GM18861 (cell line): Measurements from ENCODE around the gene SLC7A9.

Experiments used
- ATAC-seq: cut with Tn5 transposase; IDR thresholded peaks from one replicate; pipeline ENCODE4 v1.9.1; 2021; ENCODE audit not compliant: unreplicated experiment

Gene SLC7A9

GRCh38 chr19:32869369-32869965 is at the start of gene SLC7A9:
Gene SLC7A9, minus strand, starts transcription at chr19:32869767. Its CDS starts 1,233 bp downstream, at chr19:32868534.
- no peak for ATAC-seq

GRCh38 chr19:32919365-32919764 is 49.8 kb upstream of the SLC7A9 start:
- no peak for ATAC-seq

- no peak for ATAC-seq
Measured at GRCh38 chr19:32917616-32917996, 48.0 kb upstream of the SLC7A9 start.

GRCh38 chr19:32916969-32917615 is 47.5 kb upstream of the SLC7A9 start:
- ATAC-seq: no peak

- no peak for ATAC-seq
Measured at GRCh38 chr19:32914879-32915660, 45.5 kb upstream of the SLC7A9 start.

GRCh38 chr19:32911467-32911866 is 41.9 kb upstream of the SLC7A9 start:
- ATAC-seq: no peak

GRCh38 chr19:32910874-32911273 is 41.3 kb upstream of the SLC7A9 start:
- ATAC-seq: no peak

- no peak for ATAC-seq
Measured at GRCh38 chr19:32910094-32910493, 40.5 kb upstream of the SLC7A9 start.

GRCh38 chr19:32909257-32909656 is 39.7 kb upstream of the SLC7A9 start:
- ATAC-seq: no peak

- no peak for ATAC-seq
Measured at GRCh38 chr19:32908641-32909190, 39.1 kb upstream of the SLC7A9 start.

- ATAC-seq: no peak
Measured at GRCh38 chr19:32902448-32902847, 32.9 kb upstream of the SLC7A9 start.

GRCh38 chr19:32901504-32902161 is 32.1 kb upstream of the SLC7A9 start:
- no peak for ATAC-seq

- ATAC-seq: no peak
Measured at GRCh38 chr19:32896516-32897214, 27.1 kb upstream of the SLC7A9 start.

GRCh38 chr19:32895384-32895783 is 25.8 kb upstream of the SLC7A9 start:
- peak; percentile 75 for ATAC-seq

GRCh38 chr19:32891609-32892008 is 22.0 kb upstream of the SLC7A9 start:
- no peak for ATAC-seq

- no peak for ATAC-seq
Measured at GRCh38 chr19:32890841-32891240, 21.3 kb upstream of the SLC7A9 start.

- ATAC-seq: no peak
Measured at GRCh38 chr19:32890326-32890725, 20.8 kb upstream of the SLC7A9 start.

GRCh38 chr19:32889137-32889934 is 19.8 kb upstream of the SLC7A9 start:
- ATAC-seq: no peak

GRCh38 chr19:32887572-32888215 is 18.1 kb upstream of the SLC7A9 start:
- ATAC-seq: no peak
